GM04503 (cell line): ENCODE results near the gene ENO3.
A peak's percentile ranks its signal among the peaks of the same experiment; 100 is the strongest.

Source experiments
- DNase-seq: peaks from one replicate; pipeline ENCODE4 v3.0.0-alpha.2; 2012; ENCODE audit warnings: low read depth

Gene ENO3

DNA sequence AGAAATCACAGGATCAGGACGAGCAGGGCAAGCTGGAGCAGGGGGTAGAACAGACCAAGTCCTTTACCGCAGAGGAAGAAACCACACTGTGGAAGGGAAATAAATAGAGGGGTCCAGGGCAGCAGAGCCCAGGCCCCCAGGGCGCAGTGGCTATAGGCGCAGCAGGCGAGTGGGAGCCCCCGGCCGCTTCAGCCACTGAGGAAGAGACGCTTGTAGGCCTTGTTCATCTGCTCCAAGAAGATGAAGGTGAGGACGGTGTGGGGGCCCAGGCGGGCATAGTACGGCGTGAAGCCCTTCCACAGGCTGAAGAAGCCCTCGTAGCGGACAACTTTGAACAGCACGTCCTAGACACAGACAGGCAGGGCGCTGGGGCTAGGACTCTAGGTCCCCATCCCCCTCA is 13.4 kb upstream of the ENO3 start:
- no peak for DNase-seq

DNA sequence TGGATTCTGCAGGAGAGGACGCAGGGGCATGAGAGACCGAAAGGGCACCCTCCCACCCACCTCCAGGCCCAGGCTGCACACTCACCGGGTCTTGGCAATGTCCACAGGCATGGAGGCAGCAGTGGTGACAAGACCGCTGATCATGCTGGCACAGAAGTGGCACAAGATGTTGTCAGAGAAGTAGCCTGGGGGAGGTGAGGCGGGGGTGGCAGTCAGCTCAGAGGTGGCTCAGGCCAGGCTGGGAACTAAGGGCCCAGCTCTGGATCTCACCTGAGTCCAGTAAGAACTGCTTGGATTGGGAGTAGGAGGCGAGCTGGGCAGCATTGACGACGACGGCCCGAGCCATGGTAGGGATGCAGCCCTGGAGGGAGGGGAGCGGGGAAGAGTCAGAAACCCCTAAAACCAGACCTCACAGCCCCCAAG is 12.8 kb upstream of the ENO3 start:
- no peak for DNase-seq

DNA sequence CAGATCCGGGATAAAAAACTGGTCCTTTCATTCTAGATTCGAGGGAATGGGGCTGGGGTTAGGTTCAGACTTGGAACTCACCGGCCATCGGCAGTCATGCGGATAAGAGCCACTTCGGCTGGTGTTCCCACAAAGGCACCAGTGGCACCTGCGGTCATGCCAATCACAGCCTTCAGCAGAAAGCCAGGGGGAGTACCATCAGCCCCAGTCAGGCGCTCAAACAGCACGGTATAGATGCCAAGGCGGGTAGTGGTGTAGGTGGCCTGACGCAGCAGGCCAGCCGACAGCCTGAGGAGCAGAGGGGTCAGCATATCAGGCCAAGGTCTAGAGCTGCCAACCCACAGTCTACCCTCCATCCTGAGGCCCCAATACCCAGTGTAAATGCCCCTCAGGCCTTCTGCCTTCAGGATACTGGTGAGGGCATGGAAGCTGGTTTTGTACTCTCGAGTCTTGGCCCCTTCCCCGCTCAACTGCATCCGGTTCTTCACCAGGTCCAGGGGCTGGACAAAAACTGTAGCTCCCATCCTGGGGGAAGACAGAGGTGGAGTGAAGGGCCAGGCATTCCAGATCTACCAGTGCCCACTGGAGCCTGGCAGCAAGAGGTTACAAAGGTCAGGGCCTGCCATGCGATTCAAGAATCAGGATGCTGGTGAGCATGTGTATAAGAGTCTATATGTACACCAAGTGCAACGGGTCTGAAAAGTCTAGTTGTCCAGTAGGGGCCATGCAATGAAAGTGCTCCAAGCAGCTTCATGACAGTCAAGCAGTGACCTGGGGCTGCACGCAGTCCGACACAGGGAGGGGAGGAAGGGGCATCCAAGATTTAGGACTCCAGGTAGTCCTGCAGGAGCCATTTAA is 12.0 kb upstream of the ENO3 start:
- DNase-seq: no peak

DNA sequence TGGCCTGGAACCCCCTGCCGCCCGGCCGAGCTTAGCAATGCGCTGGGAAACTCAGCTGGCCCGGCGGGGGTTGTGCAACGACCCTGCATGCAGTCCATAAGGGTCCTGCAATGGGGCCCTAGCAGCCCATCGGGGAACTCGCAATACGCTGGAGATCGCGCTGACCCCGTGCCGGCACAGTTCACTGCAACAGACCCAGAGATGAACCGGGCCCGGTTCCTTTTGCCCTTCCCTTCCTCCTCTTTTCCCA is 11.4 kb upstream of the ENO3 start:
- no peak for DNase-seq

DNA sequence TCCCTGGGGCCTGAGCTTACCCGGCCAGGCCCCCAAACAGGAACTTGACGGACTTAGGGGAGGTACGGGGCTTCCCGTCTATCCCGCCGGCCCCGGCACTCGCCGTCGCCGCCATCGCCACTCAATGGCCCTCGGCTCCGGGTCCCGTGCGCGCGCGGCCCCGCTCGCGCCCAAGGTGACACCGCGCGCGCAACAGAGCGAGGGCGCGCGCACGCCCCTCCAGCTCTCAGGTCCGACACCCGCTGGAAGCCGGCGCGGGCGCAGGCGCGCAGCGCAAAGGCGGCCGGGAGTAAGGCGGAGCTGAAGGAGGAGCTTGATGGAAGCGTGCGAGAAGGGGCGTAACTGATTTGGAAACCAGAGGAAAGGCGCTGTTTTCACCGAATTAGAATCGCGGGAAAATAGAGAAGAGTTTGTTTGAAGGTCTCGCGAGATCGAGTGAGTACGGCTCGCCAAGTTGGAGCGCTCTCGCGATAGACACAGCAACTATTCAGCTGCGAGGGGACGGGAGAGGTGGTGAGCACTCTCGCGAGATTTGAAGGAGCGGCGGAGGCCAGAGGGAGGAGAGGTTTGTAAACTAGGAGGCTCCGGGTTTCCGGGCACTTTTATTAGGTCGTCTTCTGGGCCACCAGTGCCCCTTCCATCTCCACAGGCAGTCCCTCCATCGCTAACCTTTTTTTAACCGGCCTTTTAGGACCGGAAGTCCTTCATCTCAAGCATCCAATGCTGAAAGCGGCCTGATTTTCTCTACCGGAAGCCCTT is 10.9 kb upstream of the ENO3 start, which contains the start of the genes RNF167 and SLC25A11:
RNF167 (plus strand) TSS at position 473 of the 759 bp plus-strand sequence. CDS start 642 bp downstream, outside the sequence.
SLC25A11 (minus strand) TSS at position 251 of the 759 bp plus-strand sequence; CDS start at position 115, 136 bp downstream.
- peak; percentile 97 for DNase-seq

DNA sequence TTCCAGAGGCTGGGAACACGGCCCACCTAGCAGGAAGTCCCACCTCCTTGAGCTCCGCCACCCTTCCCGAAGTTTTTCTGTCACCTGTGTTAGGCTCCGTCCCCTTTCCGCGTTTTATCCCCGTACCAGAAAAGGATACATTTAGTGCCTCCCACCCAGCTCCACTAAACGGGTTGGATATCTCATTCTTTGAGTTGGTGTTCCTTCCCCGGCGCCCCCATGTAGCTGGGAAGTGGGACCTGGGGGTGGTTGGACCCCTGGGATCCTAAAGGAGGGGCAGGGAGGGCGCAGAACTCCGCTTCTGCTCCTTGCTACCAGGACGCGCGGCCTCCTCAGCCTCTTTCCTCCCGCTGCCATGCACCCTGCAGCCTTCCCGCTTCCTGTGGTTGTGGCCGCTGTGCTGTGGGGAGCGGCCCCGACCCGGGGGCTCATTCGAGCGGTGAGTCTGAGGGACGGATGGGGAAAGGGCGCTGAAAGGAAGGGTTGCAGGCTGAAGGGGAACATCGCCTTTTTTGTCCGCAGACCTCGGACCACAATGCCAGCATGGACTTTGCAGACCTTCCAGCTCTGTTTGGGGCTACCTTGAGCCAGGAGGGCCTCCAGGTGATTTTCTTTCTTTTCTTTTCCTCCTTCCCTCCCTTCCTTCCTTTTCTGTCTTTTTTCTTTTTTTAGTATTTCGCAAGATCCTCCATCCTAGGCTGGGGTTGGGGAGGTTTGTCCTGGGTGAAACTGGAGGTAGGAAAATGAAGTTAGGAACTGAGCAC is 10.2 kb upstream of the ENO3 start:
- no peak for DNase-seq

DNA sequence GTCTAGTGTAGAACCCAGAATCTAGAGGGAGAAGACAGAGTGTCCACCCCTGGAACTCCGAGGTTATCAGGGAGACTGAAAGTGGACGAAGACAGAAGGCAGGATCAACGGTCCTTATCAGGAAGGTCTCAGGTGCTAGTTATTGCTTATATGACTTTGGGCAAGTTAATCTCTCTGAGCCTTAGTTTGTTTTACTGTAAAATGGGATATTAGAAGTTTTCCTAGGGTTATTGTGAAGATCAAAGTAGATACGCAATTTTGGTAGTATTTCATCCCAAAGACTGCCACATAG is 9.7 kb upstream of the ENO3 start:
- no peak for DNase-seq

DNA sequence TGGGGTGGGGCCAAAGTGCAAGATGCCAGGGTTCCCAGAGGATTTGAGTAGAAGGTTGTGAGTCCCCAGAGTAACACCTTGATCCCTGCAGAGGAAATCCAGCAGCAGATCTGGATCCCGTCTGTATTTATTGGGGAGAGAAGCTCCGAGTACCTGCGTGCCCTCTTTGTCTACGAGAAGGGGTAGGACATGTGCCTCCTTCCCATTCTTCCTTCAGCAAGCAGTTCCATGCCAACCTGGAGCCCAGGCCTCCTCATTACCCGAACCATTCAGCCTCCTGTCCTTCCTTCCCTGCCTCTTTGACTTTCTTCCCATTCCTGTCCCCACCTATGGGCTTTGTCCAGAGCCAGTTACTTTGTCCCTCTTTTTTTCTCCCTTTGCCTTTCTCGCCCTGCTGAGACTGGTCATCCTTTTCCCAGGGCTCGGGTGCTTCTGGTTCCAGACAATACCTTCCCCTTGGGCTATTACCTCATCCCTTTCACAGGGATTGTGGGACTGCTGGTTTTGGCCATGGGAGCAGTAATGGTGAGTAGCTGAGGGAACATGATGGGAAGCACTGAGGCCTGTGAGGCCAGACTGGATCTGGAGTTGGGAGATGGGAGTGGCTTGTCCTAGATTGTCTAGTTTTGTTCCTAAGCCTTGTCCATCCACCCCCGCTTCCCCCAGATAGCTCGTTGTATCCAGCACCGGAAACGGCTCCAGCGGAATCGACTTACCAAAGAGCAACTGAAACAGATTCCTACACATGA is 8.0 kb upstream of the ENO3 start:
- DNase-seq: no peak

DNA sequence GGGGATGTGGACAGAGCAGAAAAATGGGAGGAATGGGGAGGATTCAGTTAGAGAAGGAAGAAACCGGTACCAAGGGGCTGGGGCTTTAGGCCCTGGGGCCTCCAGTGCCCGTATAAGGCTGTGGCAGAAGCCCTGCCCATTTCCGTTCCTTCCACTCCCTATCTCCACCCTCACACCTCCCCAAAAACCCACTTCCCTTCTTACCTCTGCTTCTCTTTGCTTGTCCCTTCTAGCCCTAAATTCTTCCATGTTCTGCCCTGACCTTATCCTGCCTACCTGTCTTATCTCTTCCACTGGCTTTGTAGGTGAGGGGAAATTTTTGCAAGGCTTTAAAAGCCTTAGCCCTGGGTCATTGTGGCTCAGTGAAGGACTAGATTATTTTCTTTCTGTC is 6.8 kb upstream of the ENO3 start:
- DNase-seq: no peak

DNA sequence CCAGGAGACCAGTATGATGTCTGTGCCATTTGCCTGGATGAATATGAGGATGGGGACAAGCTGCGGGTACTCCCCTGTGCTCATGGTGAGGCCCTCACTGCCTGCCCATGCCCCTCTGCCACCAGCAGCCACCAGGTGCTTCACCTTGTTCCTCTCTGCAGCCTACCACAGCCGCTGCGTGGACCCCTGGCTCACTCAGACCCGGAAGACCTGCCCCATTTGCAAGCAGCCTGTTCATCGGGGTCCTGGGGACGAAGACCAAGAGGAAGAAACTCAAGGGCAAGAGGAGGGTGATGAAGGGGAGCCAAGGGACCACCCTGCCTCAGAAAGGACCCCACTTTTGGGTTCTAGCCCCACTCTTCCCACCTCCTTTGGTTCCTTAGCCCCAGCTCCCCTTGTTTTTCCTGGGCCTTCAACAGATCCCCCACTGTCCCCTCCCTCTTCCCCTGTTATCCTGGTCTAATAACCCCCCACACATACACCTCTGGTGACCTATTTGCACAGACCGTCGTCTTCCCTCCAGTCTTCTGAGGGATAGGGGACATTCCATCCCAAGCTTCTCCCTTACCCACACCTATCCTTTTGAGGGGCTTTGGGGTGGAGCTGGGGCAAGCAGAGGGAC is 6.3 kb upstream of the ENO3 start:
- no peak for DNase-seq

DNA sequence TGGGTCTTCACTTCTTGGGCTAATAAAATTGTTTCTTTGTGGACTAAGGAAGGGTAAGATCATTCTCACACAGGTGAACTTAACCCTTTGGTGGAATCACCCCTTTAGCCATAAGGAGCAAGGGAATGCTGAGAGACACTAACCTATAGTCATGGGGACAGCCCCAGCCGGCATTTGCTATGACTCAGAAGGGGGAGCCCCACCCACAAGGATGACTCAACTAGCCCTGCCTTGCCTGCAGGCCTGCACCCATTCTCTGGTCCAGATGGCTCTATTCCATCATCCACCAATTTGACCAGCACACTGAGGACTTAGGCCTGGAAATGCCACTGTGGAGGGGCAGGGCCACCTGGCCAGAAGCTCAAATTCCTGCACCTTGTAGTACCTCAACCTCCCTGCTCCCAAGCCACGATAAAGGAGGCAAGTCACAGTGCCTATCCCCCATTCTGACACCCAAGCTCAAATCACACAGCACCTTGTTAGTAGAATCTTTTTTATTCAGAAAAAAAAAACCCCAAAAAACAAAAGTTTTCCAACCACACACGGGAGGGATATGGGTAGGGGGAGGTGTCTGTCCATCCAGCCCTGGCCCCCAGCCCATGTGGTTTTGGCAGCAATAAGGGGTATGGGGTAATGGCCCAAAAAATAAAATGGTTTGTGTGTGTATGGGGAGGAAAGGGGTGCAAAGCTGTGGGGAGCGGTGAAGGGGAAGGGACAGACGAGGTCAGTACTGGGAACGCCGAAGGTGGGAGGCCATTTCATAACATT is 5.6 kb upstream of the ENO3 start:
- DNase-seq: peak; percentile 68

DNA sequence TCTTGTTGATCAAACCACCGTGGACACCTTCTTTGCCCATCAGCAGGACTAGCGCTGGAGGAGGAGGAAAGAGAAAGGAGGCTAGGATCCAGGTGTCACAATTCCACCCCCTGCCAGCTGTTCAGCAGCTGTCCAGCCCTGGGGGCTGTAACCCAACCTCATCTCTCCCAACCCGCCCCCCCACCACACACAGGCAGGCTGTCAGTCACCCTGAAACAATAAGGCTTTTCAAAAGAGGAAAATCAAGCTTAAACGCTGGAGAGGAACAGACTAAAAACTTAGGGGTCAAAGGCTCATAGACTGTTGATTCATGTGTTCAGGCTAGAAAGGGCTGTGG is 5.0 kb upstream of the ENO3 start:
- no peak for DNase-seq

DNA sequence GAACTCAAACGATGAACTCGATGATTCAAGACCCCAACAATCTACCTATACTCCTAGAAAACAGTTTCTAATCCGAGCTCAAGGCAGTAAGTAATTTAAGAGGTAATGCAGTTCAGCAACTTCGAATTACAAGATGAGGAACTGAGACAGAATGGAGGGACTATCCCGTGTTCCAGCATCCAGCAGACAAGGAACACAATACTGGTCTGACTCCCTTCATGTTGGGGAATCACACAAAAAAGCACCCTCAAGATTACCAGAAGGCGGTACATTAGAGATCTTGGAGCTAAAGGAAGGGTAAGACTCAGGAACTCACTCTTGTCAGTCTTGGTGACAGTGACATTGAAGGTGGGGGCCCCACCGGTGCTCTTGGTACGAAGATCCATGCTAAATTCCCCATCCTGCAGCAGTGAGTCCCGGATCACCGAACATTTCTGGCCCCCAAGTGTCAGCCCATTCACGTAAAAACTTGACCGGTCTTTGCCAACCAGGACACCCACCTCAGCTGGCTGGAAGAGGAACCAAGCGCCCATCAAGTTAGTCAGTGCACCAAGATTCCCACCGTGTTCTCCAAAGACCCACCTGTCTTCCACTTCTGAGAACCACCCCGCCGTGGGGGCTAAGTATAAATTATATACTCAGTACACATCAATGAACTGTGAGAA is 4.5 kb upstream of the ENO3 start:
- no peak for DNase-seq

DNA sequence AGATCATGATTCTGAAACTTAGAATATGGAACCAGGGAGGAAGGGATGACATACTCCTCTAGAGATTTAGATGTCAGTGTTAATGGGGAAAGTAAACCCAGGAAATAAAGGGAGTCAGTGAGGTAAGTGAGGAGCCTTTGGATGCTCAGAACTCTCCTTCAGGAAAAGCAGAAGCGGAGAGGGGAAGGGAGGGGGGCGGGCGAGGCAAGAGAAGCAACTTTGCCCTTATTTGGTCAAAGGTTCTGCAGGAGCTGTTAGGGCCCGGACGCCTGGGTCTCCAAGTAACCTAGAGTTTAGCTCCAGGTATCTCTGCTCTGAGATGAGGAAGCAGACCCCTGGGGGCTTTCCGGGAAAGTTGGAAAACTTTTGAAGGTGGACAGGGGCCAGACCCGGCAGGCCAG is 3.9 kb upstream of the ENO3 start:
- DNase-seq: no peak

DNA sequence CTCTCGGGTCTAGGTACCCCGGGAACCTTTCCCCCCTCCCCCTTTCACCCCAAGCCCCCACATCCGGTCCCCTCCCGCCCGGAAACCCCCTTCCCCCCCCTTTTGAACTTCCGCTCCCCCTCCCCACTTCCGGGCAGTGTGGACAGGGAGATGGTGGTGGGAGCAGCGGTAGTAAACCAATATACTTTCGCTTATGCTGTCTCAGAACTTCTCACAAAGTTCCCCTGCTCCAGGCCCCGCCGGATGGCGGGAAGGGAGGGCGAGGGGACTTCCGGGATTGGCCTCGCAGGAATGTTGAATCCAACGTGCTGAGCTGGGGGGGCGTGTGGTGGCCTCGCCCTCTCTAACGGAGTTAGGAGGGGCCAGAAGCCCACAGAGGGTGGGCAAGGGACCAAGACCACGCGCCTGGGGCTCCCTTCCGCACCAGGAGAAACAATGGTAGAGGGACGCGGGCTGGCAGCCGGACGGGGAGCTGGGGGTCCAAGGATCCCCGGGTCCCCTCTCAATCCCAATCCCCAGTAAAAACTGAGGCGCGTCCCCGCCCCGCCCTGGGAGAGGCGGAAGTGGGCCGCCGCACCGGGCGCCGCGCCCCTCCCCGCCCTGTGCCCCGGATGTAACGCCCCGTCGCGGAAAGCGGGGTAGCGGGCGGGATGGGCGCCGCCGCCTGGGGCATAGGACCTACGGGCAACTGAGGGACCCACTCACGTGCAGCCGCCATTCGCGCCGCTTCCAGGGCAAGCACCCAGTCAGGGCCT is 3.3 kb upstream of the ENO3 start:
- DNase-seq: no peak

DNA sequence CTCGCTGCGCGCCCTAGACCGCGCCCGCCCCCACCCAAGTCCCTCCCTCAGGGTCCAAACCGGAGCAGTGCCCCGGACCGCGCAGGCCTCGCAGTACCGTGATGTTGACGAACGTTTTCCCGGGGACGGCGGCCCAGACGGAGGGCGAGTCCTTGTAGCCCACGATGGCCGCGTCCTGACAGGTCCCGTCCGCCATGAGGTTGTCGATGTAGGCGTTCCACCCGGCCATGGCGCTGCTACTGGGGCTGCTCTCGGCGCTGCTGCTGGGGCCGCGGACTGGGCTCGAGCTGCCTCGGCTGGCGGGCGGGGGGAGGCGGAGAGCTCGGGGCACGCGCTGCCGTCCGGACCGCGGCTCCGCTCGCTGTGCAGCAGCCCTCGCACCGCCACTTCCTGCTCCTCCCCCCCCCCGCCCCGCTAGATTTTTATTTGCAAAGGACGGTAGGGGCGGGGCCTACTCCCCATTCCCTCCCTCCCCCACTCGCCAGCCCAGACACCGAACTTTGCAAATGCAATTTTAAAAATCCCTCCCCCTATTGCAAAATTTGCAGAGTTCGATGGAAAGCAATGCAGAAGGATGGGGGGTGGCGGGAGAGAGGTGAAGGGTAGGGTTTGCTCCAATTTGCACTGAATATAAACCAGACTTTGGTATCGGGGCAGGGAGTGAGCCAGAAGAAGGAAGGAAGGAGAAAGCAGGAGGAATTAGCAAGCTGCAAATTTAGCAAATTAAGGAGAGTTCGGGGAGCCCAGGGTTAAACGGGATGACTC is 2.6 kb upstream of the ENO3 start, which contains the start of gene PFN1:
PFN1 (minus strand) TSS at position 365 of the 765 bp plus-strand sequence; CDS start at position 229, 136 bp downstream.
- DNase-seq: peak; percentile 74

DNA sequence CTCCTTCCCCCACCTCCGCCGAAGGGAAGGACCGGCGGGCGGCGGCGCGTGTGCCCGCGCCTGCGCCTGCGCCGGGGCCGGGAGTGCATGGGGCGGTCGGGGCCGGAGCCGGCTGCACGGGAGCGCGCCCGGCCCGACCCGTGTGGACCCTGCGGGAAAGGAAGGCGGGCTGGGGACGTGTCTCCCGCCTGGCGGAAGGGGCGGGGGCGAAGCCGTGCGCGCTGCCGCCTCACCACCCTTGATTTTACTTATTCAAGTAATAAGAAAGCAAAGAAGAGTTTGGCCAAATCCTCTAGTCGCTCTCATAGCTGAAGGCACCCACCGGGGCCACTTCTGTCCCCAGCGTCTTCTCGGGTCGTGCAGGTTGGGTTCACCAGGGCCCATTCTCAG is 2.0 kb upstream of the ENO3 start:
- DNase-seq: no peak

DNA sequence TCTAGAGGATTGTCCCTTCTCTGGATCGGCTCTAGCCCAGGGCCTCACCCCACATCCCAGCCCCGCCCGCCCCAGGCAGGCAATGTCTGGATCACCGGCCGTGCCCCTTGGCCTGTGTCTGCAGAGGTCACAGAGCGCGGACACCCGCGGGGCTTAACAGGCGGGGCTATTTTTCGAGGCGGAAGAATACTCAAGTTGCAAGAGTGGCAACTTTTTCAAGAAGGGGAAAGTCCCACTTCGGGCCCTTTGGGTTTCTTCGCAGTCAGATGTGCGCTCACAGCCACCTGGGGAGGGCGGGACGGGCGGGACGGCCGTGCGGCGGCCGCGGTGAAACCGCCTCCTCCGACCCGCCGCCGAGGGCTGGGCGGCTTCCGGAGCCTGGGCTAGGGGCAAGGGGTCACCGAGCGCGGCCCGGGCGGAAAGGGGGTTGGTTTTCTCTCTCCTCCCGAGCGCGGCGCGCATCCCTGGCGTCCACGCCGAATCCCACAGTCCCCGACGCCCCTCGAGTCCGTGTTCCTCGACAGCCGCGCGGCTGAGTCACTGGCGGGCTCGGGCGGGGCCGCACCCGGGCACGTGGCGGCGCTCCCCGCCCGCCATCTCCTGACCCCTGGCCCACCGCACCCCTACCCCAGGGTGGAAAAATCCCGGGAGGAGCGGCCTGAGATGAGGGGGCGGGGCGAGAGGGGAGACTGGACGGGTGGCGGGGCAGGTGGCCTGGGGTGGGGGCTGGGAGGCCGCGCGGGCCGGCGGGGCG is 1.4 kb upstream of the ENO3 start:
- DNase-seq: no peak
